ENCODE measurements around the gene NGFR. TPM values are rescaled to one million over a fixed set of nuclear protein-coding genes. Genes with fewer than 3 reads are reported as not detected.
"Not testable (repeated sequence)": the region's sequence is repeated elsewhere in the genome, so short reads cannot be mapped to it uniquely, and the experiment has no call there.

The NGFR gene
- total RNA-seq, 2 donors from 2014 or later: not detected

DNA sequence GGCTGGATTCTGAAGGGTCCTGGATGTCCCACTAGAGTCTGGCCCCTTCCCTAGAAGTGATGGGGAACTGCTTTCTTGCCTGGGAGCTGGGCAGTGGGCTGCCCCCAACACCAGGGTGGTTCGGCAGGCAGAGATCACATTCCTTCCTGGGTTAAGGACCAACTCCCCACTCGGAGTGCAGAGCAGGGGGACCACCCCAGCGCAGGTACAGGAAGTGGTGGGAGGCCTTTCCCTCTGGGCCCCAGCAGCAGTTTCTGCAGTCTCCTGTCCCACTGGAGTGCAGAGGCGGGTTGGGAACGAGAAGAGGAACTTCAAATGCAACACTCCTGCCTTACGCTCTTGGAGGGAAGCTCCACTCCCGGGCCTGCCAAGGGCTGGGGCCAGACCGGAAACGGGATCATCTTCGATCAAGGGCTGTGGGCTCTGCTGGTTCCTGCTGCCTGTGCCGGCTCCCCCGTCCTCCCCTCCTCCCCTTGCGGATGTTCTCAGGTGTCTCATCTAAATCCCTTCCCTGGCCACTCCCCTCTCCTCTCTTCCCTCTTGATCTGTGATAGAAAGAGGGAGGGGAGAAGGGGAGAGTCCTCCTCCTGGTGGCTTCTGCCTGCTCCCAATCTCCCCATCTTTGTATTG, 9.0 kb upstream of the NGFR start:
- Mint-ChIP-seq H3K27ac (no peak overlapping the region), H3K9me3 (no peaks in the 10 kb centered on the region), H3K36me3 (no peaks in the 10 kb centered on the region)
- no peak for DNase-seq (ENCODE audit: low spot score in 2 of 2)
- ATAC-seq: no peak

DNA sequence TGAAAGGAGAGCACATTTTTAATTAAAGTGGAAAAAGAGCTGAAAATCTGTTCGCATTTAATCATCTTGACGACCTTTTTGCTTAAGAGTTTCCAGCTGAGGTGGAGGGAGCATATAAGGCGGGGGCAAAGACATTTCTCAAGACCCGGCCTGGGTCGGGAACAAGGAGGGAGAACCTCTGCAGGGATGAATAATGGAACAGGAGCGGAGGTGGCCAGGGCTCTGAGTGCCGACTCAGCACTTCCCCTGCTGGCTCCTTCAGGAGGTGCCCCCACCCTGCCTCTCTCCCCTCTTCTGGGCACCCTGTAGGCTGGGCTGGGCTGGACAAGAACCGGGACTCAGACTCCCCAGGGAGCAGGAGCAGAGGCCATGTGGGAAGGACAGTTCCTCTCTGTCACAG, 7.9 kb upstream of the NGFR start:
- no peaks in the 10 kb centered on the region for H3K36me3 Mint-ChIP-seq
- H3K27ac Mint-ChIP-seq: no peak overlapping the region
- DNase-seq (ENCODE audit: low spot score in 2 of 2): no peak
- no peaks in the 10 kb centered on the region for H3K9me3 Mint-ChIP-seq
- no peak for ATAC-seq

DNA sequence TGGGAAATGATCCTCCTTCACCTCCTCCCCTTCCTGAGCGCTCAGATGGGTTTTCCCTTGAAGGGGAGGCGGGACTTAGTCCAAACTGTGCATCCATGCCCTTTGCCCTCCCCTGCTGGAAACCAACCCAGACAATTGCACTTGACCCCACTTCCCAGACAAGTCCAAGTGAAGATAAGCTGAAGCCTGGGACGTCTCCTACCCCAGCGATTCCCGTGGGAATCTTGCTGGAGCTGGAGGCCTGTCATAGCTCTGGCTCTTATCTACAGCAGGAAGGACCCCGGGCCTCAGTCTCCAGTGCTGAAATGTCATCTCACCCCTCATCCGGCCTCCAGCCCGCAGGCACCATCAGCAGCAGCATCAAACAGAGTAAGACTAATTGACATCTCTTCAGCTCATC, 6.5 kb upstream of the NGFR start:
- H3K9me3 Mint-ChIP-seq: no peaks in the 10 kb centered on the region

DNA sequence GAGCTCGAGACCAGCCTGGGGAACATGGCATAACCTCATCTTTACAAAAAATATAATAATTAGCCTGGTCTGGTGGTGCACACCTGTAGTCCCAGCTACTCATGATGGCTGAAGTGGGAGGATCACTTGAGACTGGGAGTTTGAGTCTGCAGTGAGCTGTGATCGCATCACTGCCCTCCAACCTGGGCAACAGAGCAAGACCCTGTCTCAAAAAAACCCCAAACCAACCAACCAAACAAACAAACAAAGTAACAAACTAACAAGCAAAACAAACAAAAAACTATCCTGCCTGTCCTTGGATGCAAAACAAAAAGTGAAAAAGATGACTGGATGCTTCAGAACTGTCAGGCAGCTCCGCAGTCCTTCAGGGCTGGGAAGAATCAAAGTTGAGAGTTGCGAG, 5.7 kb upstream of the NGFR start:
- no peaks in the 10 kb centered on the region for H3K36me3 Mint-ChIP-seq
- DNase-seq (ENCODE audit: low spot score in 2 of 2): no peak
- no peak for ATAC-seq
- no peaks in the 10 kb centered on the region for H3K9me3 Mint-ChIP-seq
- H3K27ac Mint-ChIP-seq: no peak overlapping the region

More for the DNA sequence above, 6.5 kb upstream of the NGFR start:
- Mint-ChIP-seq H3K27ac (no peak overlapping the region), H3K36me3 (no peaks in the 10 kb centered on the region)
- DNase-seq (ENCODE audit: low spot score in 2 of 2) (no peak), ATAC-seq (no peak)

DNA sequence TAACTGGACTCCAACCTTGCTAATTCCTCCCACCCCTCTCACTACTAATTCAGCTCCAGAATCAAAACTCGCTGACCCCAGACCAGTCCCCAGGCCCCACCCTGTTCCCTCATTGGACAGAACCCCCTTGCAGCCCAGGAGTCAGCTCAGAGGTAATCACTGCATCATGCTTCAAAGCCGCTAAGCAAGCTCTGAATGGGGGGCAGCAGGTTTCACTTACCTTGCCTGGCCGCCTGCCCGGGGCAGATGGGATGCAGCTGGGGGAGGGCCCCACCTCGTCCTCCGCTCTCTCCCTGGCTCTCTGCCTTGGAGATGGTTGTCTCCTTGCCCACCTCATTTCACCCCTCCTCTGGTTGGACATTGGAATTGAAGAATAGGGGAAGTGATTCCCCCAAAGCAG, 4.8 kb upstream of the NGFR start:
- no peaks in the 10 kb centered on the region for H3K9me3 Mint-ChIP-seq
- no peak overlapping the region for H3K27ac Mint-ChIP-seq
- ATAC-seq: no peak
- DNase-seq (ENCODE audit: low spot score in 2 of 2): no peak
- no peaks in the 10 kb centered on the region for H3K36me3 Mint-ChIP-seq

DNA sequence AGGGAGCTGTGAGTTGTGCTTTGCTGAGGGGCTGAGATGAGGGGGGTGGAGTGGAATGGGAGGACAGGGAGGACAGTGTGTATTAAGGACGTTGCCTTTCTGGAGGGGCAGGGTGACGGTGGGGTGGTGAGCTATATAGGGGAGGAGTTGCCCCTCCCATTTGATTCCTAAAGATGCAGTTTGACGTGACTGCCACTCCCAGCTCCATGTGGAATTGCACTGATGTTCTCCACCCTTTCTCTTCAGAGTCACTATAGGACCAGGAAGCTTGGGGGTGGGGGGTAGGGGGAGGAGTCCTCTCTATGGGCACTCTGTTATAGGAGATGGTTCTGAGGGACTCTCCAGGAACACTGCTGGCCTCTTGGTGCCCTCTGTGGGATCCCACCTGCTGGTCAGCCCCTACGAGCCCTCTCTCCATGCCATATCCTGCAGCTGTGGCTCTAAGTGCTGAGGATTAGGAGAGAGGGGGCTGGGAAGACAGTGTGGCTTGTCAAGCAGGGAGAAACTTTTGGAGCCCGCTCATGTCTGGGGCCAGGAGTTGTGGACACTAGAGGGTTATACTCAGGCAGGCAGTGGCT, 3.8 kb upstream of the NGFR start:
- H3K36me3 Mint-ChIP-seq: no peaks in the 10 kb centered on the region
- no peak overlapping the region for H3K27ac Mint-ChIP-seq

DNA sequence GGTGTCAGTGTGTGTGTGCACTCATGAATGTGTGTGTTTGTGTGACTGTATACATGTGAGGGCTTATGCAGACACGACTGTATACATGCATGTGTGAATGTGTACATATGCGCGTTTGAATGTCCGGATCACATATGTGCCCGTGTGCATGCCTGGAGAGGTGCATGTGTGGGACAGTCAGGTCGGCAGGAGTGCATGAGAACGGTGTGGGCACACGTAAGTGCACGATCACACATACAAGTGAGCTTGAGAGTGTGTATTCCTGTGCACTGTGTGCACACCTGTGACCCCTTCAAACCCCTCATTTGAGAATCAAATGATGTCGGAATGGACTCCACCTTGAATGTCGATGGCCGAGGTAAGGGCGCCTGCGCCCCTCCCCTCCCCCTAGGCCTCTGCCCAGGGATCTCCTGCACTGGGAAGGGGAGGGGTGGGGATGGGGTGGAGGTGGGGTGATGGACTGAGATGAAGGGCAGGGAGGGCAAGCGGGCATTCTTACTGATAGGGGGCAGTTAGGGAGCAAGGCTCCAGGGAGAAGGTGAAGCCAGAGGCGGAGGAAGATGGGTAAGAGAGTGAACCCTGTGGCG, 601 bp upstream of the NGFR start:
- no peak overlapping the region for H3K27ac Mint-ChIP-seq
- no peak for ATAC-seq
- H3K36me3 Mint-ChIP-seq: no peaks in the 10 kb centered on the region
- no peaks in the 10 kb centered on the region for H3K9me3 Mint-ChIP-seq
- DNase-seq (ENCODE audit: low spot score in 2 of 2): no peak

More for the DNA sequence above, 3.8 kb upstream of the NGFR start:
- DNase-seq (ENCODE audit: low spot score in 2 of 2) (no peak), ATAC-seq (no peak)
- no peaks in the 10 kb centered on the region for H3K9me3 Mint-ChIP-seq

DNA sequence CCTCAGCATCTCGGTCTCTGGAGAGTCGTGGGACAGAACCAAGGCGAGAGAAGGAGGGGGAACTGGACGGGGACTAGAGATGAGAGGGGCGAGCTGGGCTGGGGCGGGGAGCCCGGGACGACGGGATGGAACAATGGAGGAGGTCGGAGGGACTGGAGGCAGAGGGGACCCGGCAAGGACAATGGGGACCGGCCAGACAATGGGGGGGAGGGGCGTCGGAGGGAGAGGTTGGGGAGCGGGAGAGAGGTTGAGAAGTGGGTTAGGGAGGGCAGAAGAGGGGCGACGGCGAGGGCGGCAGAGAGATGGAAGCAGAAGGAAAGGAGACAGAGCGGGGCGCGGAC, 719 bp downstream of the NGFR start:
- DNase-seq (ENCODE audit: low spot score in 2 of 2): no peak
- H3K27ac Mint-ChIP-seq: no peak overlapping the region
- ATAC-seq: no peak

DNA sequence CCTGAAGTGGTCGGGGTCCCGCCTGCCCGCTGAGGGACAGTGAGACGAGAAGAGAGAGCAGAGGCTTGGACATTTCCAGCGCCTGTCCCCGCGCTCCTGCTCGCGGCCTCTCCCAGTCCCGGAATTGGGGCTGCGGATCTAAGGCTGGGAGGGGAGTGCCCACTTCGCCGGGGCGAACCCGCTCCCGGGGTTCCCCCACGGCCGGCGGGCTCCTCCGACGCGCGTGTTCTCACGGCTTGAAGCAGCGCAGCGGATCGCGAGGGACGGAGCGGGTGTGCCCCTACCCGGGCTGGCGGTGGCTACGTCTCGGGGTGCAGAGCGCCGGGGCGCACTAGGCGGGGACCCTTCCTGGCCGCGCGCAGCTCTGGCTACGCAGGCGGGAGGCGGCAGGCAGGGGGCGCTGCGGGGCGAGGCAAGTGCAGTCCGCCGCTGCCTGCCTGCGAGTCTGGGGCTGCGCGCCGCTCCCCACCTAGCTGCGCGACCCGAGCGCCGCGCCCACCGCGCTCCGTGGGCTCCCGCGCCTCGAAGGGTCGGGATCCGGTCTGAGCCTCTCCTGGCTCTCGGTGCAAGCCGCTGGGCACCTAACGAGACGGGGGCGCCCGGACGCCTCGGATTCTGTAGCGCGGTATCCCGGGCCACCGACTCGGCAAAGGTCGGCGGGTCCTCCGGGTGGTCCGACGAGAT, 1.2 kb downstream of the NGFR start:
- DNase-seq (ENCODE audit: low spot score in 2 of 2) (peak; percentile 69 to 96), ATAC-seq (peak; percentile 83 to 87)
- no peak overlapping the region for H3K27ac Mint-ChIP-seq

More for the DNA sequence above, 719 bp downstream of the NGFR start:
- no peaks in the 10 kb centered on the region for H3K36me3 Mint-ChIP-seq
- H3K9me3 Mint-ChIP-seq: no peaks in the 10 kb centered on the region

DNA sequence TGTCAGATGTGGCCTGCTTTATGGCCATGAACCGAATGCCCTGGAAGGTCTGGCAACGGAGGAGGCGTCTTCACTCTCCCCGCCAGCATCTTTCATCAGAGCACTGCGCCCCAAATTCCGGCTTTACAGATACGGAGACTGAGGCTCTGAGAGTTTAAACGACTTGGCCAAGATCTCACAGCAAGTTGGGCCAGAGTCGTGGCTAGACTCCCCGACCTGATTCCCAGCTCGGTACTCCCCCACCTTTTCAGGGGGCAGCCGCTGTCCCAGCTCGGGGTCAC, 1.7 kb downstream of the NGFR start:
- Mint-ChIP-seq H3K9me3 (no peaks in the 10 kb centered on the region), H3K27ac (no peak overlapping the region), H3K36me3 (no peaks in the 10 kb centered on the region)
- ATAC-seq (no peak), DNase-seq (ENCODE audit: low spot score in 2 of 2) (peak in 1 of 2 donors; percentile 16)

More for the DNA sequence above, 1.2 kb downstream of the NGFR start:
- no peaks in the 10 kb centered on the region for H3K36me3 Mint-ChIP-seq
- H3K9me3 Mint-ChIP-seq: no peaks in the 10 kb centered on the region

DNA sequence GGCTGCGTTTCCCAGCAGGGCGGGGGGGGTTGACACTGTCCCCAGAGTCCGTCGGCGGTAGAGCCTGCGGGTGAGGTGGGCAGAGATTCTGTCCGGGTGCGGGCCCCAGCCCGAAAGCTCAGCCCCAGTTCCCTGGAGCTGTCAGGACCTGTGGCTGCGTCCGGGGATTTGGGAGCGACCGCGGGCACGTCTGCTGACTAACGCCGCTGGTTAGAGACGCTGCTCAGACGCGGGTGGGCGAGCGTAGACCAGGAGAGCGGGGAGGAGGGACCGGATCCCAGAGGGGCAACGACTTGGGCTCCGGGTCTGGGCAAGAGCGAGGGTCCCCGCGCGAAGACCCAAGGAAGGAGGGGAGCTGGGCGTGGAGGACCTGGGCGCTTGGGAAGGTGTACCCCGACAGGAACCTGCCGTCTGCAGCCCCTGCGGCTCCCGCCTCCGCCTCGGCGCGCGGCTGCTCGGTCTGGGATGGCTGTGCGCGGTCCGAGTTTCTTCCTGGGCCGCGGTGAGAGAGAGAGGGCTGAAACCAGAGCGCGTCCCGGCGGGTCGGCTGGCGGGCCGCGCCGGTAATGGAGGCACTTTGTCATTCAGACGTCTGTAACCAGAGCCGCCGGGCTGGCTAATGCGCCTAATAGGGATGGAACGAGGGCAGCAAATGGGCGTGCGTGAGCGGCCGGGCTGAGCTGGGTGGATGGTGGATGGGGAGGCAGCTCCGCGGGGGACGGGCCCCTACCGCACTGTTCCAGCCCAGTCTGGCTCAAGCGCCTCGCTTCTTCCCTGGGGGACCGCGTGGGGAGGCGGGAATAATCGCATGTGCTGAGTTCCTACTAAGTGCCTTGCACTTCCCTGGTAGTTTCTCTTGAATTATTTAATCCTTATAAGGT, 2.3 kb downstream of the NGFR start:
- no peak overlapping the region for H3K27ac Mint-ChIP-seq
- ATAC-seq: no peak
- DNase-seq (ENCODE audit: low spot score in 2 of 2): peak in 1 of 2 donors; percentile 18

DNA sequence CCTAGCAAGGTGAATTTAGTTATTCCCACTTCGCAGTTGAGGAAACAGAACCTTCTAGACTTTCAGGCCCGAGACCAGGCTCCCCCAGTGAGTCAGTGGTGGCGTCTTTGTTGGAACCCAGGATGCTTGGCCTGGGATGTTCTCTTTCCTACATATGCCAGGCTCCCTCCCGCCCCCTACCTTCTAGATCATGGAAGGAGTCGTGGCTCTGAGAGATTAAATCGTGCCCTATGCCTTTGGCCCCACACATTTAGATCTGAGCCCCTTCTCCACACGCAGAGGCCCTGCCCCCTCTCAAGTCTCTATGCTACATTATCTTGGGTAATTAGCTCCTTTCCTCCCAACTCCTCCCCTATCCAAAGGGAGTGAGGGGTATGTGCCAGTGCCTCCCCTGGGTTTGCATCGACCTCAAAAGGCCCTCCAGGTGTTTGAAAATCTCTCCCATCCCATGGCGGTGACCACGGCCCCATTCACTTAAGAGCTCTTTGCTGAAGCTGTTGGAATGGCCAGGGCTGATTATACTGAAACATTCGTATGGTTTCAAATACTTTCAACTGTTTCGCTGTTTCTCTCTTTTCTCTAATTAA, 3.0 kb downstream of the NGFR start:
- no peaks in the 10 kb centered on the region for H3K36me3 Mint-ChIP-seq
- DNase-seq (ENCODE audit: low spot score in 2 of 2) (no peak), ATAC-seq (no peak)
- H3K27ac Mint-ChIP-seq: no peak overlapping the region
- no peaks in the 10 kb centered on the region for H3K9me3 Mint-ChIP-seq

More for the DNA sequence above, 2.3 kb downstream of the NGFR start:
- no peaks in the 10 kb centered on the region for H3K36me3 Mint-ChIP-seq
- H3K9me3 Mint-ChIP-seq: no peaks in the 10 kb centered on the region

DNA sequence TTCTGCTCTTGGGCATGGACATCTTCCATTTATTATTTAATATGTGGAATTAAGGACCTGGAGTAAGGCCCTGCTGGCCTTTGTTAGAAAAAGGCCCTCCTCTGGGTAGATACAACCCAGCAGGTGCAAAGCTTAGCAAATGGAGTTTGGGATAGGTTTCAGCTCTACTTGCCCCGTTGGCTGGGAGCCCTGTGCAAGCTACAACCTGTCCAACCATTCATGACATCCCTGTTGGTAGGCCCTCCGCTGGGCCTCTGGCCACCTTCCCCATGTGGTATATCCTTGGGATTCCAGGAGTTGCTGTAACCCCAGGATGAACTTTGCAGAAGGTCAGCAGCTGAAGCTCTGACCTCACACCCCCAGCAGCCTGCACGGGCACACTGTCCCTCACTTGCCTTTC, 6.4 kb downstream of the NGFR start:
- no peak for DNase-seq (ENCODE audit: low spot score in 2 of 2)
- no peak overlapping the region for H3K27ac Mint-ChIP-seq
- no peaks in the 10 kb centered on the region for H3K9me3 Mint-ChIP-seq
- no peak for ATAC-seq
- no peaks in the 10 kb centered on the region for H3K36me3 Mint-ChIP-seq

DNA sequence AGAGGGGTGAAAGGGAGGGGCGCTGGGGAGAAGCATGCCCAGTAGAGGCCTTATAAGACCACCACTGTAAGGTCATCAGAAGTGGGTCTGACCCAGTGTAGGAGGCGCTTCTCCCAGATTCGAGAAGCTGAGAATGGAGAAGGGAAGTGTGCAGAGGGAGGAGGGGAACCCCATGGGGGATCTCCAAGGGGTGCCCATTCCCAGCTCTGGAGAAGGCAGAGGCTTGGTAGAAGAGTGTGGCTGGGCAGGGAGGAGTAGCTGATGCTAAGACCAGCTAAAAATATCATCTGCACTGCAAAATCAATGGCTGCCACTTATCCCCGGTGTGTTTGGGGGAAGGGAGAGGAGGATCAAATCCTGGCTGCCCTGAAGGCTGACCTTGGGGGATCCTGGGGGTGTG, 7.2 kb downstream of the NGFR start:
- ATAC-seq: no peak
- DNase-seq (ENCODE audit: low spot score in 2 of 2): no peak
- Mint-ChIP-seq H3K9me3 (no peaks in the 10 kb centered on the region), H3K36me3 (no peaks in the 10 kb centered on the region), H3K27ac (no peak overlapping the region)

DNA sequence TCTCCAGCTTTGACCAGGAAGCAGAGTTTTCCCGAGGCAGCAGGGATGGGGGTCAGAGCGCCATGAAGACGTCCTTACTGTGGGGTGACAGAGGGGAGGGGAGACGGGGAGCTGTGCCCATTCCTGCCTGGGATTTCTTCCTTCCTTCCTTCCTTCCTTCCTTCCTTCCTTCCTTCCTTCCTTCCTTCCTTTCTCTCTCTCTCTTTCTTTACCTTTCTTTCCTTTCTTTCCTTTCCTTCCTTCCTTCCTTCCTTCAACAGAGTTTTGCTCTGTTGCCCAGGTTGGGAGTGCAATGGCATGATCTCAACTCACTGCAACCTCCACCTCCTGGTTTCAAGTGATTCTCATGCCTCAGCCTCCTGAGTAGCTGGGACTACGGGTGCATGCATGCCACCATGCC, 7.6 kb downstream of the NGFR start:
- not testable (repeated sequence) for DNase-seq (ENCODE audit: low spot score in 2 of 2); H3K9me3 Mint-ChIP-seq; H3K27ac Mint-ChIP-seq; ATAC-seq; H3K36me3 Mint-ChIP-seq

DNA sequence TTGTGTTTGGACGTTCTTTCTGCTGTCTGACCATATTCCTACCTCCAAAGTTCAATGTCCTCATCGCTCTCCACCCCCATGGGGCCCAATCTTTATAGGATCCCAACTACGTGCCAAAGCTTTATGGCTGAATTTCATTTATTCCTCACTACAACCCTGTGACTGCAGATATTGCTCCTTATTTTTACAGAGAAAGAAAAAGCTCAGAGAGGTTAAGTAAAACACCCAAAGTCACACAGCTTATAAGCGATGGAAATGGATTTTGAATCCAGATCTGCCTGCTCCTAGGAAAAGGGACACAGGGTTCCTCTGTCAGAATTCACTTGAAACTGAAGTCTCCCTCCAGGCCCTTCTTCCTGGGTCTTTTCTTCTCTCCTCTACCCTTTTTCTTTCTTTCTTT, 9.3 kb downstream of the NGFR start:
- H3K36me3 Mint-ChIP-seq: no peaks in the 10 kb centered on the region
- no peak for ATAC-seq
- H3K9me3 Mint-ChIP-seq: no peaks in the 10 kb centered on the region

DNA sequence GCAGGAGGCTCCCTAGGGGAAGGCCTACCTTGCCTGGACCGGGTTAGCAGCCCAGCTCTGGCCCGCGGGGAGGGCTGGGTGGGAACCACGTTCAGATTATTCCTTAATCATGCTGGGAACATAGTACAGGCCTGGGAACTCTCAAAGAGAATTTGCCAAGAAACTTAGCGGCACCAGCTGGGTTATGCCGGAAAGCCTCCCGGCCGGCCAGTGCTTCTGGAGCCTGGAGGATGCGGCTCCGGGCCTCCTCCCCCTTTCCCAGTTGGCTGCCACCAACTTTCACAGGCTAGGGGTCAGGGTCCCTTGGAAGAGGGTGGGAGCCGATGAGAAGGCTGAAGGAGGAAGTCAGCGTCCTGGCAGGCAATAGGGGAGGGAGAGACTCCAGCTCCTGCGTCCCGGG, 10.8 kb downstream of the NGFR start:
- H3K27ac Mint-ChIP-seq: no peak overlapping the region
- H3K9me3 Mint-ChIP-seq: no peaks in the 10 kb centered on the region
- DNase-seq (ENCODE audit: low spot score in 2 of 2) (no peak), ATAC-seq (no peak)
- no peaks in the 10 kb centered on the region for H3K36me3 Mint-ChIP-seq

More for the DNA sequence above, 9.3 kb downstream of the NGFR start:
- no peak overlapping the region for H3K27ac Mint-ChIP-seq
- DNase-seq (ENCODE audit: low spot score in 2 of 2): no peak
